Activated CD8-positive, alpha-beta T cell treated with anti-CD3 and anti-CD28 coated beads for 36 hours (primary cell): Measurements from ENCODE around the gene LHX3. TPM values are rescaled to one million over a fixed set of nuclear protein-coding genes. Genes with fewer than 3 reads are reported as not detected.

Experiments used
- ATAC-seq: fragments of 200-7000 bp; cut with Tn5 transposase; one replicate; pipeline ENCODE4 v1.10.0; 2021; ENCODE audit warnings: mild to moderate bottlenecking, moderate library complexity
- CTCF ChIA-PET: fragments of 350-600 bp; sonication (Branson Sonifier 250); formaldehyde crosslinking; loops from one replicate; lab custom pipeline; 2021; ENCODE audit warnings: antibody characterized with exemption; lab: Charles Lee
- POLR2A ChIA-PET: fragments of 350-600 bp; sonication (Branson Sonifier 250); formaldehyde crosslinking; loops from one replicate; lab custom pipeline; 2021; ENCODE audit warnings: antibody characterized with exemption; lab: Charles Lee
- DNase-seq: peaks from one replicate; pipeline ENCODE4 v3.0.0-alpha.2; 2020
- H3K27ac Mint-ChIP-seq: one replicate; pipeline ENCODE4 v1.8.0; 2021; ENCODE audit warnings: mild to moderate bottlenecking, mixed read lengths
- H3K27me3 Mint-ChIP-seq: one replicate; pipeline ENCODE4 v1.8.0; 2021; ENCODE audit warnings: mixed read lengths
- H3K36me3 Mint-ChIP-seq: one replicate; pipeline ENCODE4 v1.8.0; 2021; ENCODE audit warnings: low read depth, mixed read lengths
- H3K4me1 Mint-ChIP-seq: one replicate; pipeline ENCODE4 v1.8.0; 2021; ENCODE audit warnings: low read depth, mixed read lengths
- H3K4me3 Mint-ChIP-seq: one replicate; pipeline ENCODE4 v1.8.0; 2021; ENCODE audit warnings: mild to moderate bottlenecking, moderate library complexity, mixed read lengths
- H3K9me3 Mint-ChIP-seq: one replicate; pipeline ENCODE4 v1.8.0; 2021; ENCODE audit warnings: mixed read lengths
- intact Hi-C: fragments of 100-400 bp; cut with micrococcal nuclease; formaldehyde crosslinking; loops from one replicate; pipeline ENCODE4 v1.10.0; 2022
- total RNA-seq, 2 experiments: library from RNA; stranded (reverse); gene quantifications; one replicate each; pipeline ENCODE4 v1.2.3, GENCODE V29; 2021
- TF ChIP-seq, protein P1 (sequence below): fragments of 200-600 bp; IDR thresholded peaks from one replicate; pipeline ENCODE4 v1.8.0; 2022; ENCODE audit warnings: antibody characterized with exemption, mild to moderate bottlenecking

Gene LHX3
- total RNA-seq, 2 experiments from 2014 or later: not detected

DNA sequence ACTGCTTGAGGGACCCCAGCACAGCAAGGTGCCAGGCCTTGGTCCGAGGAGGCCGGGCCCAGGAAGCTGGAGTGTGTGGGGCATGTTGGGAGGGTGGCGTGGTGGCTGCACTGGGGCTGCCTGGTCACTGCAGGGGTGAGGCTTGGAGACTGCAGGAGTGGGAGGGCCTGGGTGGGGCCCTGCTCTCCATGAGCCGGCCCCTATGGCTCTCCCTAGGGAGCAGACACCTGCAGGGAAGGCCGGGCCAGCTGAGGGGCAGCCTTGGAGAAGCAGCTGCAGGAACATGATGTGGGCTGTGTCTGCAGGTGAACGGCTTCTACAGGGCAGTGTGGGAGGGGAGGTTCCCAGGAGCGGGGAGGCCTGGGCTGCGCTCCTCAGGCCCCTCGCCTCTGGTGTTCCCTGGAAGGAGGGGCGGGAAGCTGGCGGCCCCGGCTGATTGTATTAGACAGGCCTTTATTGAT lies 44.5 kb downstream of the LHX3 start:
- intact Hi-C loops: no loop called here
- CTCF ChIA-PET: interaction anchor here (0.8 kb wide), 1 partner anchor 22 kb away, joined by 3 read pairs; no protein-coding TSS in a partner anchor
- no peak for ATAC-seq

DNA sequence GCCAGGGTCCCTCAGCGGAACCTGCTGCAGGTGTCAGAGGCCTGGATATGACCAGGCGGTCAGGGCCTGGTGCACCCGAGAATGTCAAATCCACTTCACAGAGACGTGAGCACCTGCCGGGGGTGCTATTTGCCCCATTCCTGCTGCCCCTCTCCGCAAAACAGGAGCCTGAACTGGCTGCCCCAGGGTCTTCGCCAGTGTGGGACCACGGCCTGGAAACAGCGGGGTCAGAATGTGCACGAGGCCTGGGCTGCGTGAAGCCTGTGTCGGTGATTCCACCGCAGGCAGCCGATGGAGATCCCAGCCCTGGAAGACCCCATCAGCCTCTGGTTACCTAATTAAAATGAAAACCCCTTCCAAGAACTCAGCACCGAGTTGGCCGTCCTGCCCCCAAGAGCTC lies 45.1 kb downstream of the LHX3 start:
- TF ChIP-seq, protein P1, sequence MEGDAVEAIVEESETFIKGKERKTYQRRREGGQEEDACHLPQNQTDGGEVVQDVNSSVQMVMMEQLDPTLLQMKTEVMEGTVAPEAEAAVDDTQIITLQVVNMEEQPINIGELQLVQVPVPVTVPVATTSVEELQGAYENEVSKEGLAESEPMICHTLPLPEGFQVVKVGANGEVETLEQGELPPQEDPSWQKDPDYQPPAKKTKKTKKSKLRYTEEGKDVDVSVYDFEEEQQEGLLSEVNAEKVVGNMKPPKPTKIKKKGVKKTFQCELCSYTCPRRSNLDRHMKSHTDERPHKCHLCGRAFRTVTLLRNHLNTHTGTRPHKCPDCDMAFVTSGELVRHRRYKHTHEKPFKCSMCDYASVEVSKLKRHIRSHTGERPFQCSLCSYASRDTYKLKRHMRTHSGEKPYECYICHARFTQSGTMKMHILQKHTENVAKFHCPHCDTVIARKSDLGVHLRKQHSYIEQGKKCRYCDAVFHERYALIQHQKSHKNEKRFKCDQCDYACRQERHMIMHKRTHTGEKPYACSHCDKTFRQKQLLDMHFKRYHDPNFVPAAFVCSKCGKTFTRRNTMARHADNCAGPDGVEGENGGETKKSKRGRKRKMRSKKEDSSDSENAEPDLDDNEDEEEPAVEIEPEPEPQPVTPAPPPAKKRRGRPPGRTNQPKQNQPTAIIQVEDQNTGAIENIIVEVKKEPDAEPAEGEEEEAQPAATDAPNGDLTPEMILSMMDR: no peak
- Mint-ChIP-seq H3K4me1 (no peaks in the 10 kb centered on the region), H3K36me3 (no peaks in the 10 kb centered on the region), H3K4me3 (no peak overlapping the region), H3K27me3 (peaks cover 2% of the 10 kb centered on the region), H3K9me3 (peaks cover 3% of the 10 kb centered on the region), H3K27ac (no peak overlapping the region)
- POLR2A ChIA-PET: no interaction called here
- intact Hi-C loops: no loop called here
- CTCF ChIA-PET: interaction anchor here (0.8 kb wide), 1 partner anchor 21 kb away, joined by 3 read pairs; no protein-coding TSS in a partner anchor
- ATAC-seq (no peak), DNase-seq (no peak)

More for the DNA sequence above, 44.5 kb downstream of the LHX3 start:
- Mint-ChIP-seq H3K36me3 (no peaks in the 10 kb centered on the region), H3K4me3 (no peak overlapping the region), H3K4me1 (no peaks in the 10 kb centered on the region), H3K9me3 (peaks cover 3% of the 10 kb centered on the region), H3K27ac (no peak overlapping the region), H3K27me3 (peaks cover 2% of the 10 kb centered on the region)
- no peak for DNase-seq
- POLR2A ChIA-PET: no interaction called here
- TF ChIP-seq, protein P1: no peak

DNA sequence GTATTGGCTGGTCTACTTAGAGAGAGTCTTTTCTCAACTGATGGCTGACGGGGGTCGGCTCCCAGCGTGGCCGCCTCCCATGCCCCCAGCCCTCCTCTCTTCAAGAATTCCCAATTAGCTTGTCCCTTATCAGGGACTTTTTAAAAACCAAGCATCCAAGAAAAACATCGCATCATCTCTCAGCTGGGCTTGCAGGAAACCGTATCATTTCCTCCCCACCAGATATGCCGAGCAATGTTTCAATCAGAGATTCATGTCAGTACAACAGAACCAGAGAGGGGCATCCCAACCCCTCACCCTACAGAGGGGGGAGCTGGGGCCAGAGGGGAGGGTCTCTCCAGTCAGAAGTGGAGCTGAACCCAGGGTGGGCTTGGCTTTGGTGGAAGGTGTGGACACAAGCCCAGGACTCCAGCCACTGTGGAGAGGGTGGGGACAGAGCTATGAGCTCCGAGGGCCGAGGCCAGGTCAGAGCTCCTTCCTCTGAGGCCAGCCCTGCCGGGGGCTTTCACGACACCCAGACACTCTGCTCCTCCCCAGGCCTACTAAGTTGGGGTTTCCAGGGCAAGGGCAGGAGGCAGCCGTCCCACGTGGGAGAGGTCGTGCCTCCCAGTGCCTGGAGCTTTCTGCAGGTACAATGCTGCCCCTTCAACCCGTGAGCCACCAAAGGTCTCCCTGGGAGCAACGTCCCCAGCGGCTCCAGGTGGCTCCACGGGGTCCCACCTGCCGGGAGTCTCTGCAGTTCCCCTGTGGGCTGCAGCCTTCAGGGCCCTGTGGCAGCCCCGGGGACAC lies 47.3 kb downstream of the LHX3 start:
- ATAC-seq: no peak

DNA sequence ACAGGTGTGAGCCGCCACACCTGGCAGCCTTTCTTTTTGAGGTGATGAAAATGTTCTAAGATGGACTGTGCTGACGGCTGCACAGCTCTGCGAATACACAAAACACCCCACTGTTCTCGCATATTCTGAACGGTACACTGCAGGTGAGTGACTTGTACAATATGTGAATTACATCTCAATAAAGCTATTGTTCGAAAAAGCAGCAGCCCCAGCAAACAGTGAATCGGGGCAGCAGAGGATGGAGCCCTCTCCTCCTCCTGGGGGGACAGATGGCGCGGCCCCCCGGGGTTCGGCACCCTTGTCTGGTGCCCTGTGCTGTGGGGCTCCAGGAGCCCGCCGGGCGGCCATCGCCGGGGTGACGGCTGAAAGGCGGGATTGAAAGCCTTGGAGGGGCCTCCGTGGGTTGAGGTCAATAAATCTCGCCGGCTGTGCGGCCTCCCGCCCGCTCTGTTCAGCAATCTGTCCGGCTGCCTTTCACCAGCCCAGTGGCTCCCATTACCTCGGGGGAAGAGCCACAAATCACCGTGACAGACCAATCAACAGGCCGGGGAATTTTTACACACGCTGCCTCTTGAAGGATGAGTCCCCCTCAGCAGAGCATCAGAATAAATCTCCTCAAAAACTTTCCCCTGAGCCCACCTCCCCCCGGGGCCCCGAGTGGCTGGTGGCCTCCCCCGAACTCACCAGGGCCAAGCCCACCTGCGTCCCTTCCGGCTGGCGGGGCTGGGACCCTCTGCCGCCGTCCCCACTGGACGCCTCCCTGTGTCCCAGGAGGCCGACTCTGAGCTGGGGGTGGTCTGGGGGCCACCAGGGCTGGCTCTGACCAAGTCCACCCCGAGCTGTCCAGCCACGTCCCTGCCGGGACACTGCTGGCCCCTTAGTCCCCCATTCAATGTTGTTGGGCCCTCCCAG lies 48.5 kb downstream of the LHX3 start:
- Mint-ChIP-seq H3K27me3 (no peaks in the 10 kb centered on the region), H3K4me3 (no peak overlapping the region), H3K27ac (no peak overlapping the region), H3K4me1 (no peaks in the 10 kb centered on the region), H3K9me3 (no peaks in the 10 kb centered on the region), H3K36me3 (no peaks in the 10 kb centered on the region)
- ChIA-PET CTCF (interaction anchor here (1.2 kb wide), 1 partner anchor 14 kb away, joined by 4 read pairs; no protein-coding TSS in a partner anchor), POLR2A (no interaction called here)
- no peak for DNase-seq
- intact Hi-C loops: no loop called here
- ATAC-seq: no peak
- TF ChIP-seq, protein P1: no peak

More for the DNA sequence above, 47.3 kb downstream of the LHX3 start:
- ChIA-PET POLR2A (no interaction called here), CTCF (interaction anchor here (1.2 kb wide), 1 partner anchor 13 kb away, joined by 4 read pairs; no protein-coding TSS in a partner anchor)
- H3K4me1 Mint-ChIP-seq: no peaks in the 10 kb centered on the region
- no peak overlapping the region for H3K27ac Mint-ChIP-seq
- H3K4me3 Mint-ChIP-seq: no peak overlapping the region
- TF ChIP-seq, protein P1: no peak
- no peaks in the 10 kb centered on the region for H3K27me3 Mint-ChIP-seq
- no peaks in the 10 kb centered on the region for H3K36me3 Mint-ChIP-seq
- DNase-seq: no peak
- H3K9me3 Mint-ChIP-seq: no peaks in the 10 kb centered on the region
- intact Hi-C loops: no loop called here
